ENCODE results near the gene CASP8. TPM values are rescaled to one million over a fixed set of nuclear protein-coding genes. Genes with fewer than 3 reads are reported as not detected.

Gene CASP8
- total and polyA plus RNA-seq, 9 of the 15 experiments (the other 6 are each of a cell fraction or from before 2014, with no cell fraction given), result 10.2 to 31.4 (median 19.4) TPM

DNA sequence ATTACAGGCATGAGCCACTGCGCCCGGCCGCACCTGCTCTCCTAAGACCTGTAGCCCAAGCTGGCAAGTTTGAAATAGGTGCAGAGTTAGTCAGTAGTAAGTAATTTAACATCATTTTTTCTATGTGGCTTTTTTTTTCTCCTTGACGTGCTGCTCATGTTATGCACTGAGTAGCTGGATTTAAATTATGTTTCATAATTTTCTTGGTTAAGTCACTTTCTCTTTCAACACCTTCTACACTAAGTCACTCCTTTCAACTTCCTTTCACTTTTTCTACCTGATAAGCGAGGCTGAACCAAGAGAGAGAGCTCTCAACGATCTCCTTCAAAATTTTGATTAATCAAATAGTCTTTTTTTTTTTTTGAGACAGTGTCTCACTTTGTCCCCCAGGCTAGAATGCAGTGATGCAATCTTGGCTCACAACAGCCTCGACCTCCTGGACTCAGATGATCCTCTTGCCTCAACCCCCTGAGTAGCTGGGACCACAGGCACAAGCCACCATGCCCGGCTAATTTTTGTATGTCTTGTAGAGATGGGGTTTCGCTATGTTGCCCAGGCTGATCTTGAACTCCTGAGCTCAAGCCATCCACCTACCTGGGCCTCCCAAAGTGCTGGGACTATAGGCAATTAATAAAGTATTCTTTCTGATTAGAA lies 13.1 kb downstream of the CASP8 start:
- CTCF ChIA-PET (ENCODE audit: low intra/inter-chr PET ratio), result no interaction called here
- H3K36me3 ChIP-seq (ENCODE audit: control insufficient read depth, insufficient read depth, low read length), result peaks cover 74% of the 10 kb centered on the region; the same call in 2 of the 3 replicates
- peaks cover 0 to 8% of the 10 kb centered on the region in 2 experiments; a peak in 3 of 5 replicates for H3K4me1 ChIP-seq (replicated peaks in 1 of 2; ENCODE audit: control insufficient read depth in 2 of 2, insufficient read depth in 2 of 2, low read length in 2 of 2)
- BruUV-seq (replicated peaks), result no TSS peak
- H3K79me2 ChIP-seq (ENCODE audit: control insufficient read depth, insufficient read depth, low read length), result no peaks in the 10 kb centered on the region
- in situ Hi-C loops (cut with MboI), result no loop called here
- WGBS (ENCODE audit: insufficient coverage, low coverage, missing lambda C conversion rate), result 77% methylated on average over 9 of the region's 9 CpGs
- TF ChIP-seq GATA2 (CRISPR knock-in tag; IDR thresholded peaks at IDR 0.05) (no peak), MAFK (IDR thresholded peaks at IDR 0.05; ENCODE audit: low read length) (no peak), CCNT2 (IDR thresholded peaks at IDR 0.05; ENCODE audit: borderline replicate concordance, extremely low read depth, insufficient read length, low read depth, low read length) (no peak), KLF13 (tag; IDR thresholded peaks at IDR 0.05; ENCODE audit: borderline replicate concordance, low read depth) (no peak), PHB (CRISPR knock-in tag; IDR thresholded peaks at IDR 0.05) (no peak), POLR2AphosphoS5 (IDR thresholded peaks at IDR 0.05; ENCODE audit: control insufficient read depth, insufficient read depth, low read depth, low read length) (no peak), FOXM1 (IDR thresholded peaks at IDR 0.05; ENCODE audit: low read depth) (no peak), FOXM1 (CRISPR knock-in tag; IDR thresholded peaks at IDR 0.05; ENCODE audit: low read depth) (no peak), FOXJ2 (tag; IDR thresholded peaks at IDR 0.05) (no peak), BCOR (IDR thresholded peaks at IDR 0.05) (no peak)
- TF ChIP-seq, protein P1, sequence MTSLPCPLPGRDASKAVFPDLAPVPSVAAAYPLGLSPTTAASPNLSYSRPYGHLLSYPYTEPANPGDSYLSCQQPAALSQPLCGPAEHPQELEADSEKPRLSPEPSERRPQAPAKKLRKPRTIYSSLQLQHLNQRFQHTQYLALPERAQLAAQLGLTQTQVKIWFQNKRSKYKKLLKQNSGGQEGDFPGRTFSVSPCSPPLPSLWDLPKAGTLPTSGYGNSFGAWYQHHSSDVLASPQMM (CRISPR knock-in tag; IDR thresholded peaks at IDR 0.05), result no peak
- TF ChIP-seq, protein P2, sequence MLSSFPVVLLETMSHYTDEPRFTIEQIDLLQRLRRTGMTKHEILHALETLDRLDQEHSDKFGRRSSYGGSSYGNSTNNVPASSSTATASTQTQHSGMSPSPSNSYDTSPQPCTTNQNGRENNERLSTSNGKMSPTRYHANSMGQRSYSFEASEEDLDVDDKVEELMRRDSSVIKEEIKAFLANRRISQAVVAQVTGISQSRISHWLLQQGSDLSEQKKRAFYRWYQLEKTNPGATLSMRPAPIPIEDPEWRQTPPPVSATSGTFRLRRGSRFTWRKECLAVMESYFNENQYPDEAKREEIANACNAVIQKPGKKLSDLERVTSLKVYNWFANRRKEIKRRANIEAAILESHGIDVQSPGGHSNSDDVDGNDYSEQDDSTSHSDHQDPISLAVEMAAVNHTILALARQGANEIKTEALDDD (IDR thresholded peaks at IDR 0.05), result no peak
- TF ChIP-seq, protein P3, sequence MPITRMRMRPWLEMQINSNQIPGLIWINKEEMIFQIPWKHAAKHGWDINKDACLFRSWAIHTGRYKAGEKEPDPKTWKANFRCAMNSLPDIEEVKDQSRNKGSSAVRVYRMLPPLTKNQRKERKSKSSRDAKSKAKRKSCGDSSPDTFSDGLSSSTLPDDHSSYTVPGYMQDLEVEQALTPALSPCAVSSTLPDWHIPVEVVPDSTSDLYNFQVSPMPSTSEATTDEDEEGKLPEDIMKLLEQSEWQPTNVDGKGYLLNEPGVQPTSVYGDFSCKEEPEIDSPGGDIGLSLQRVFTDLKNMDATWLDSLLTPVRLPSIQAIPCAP (CRISPR knock-in tag; IDR thresholded peaks at IDR 0.05; ENCODE audit: borderline replicate concordance), result no peak
- TF ChIP-seq, protein P4, sequence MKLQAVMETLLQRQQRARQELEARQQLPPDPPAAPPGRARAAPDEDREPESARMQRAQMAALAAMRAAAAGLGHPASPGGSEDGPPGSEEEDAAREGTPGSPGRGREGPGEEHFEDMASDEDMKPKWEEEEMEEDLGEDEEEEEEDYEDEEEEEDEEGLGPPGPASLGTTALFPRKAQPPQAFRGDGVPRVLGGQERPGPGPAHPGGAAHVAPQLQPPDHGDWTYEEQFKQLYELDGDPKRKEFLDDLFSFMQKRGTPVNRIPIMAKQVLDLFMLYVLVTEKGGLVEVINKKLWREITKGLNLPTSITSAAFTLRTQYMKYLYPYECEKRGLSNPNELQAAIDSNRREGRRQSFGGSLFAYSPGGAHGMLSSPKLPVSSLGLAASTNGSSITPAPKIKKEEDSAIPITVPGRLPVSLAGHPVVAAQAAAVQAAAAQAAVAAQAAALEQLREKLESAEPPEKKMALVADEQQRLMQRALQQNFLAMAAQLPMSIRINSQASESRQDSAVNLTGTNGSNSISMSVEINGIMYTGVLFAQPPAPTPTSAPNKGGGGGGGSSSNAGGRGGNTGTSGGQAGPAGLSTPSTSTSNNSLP (IDR thresholded peaks at IDR 0.05; ENCODE audit: borderline replicate concordance, low read depth, low read length), result no peak
- H3K27me3 ChIP-seq (ENCODE audit: control insufficient read depth in 2 of 2, insufficient read depth in 2 of 2, low read length in 2 of 2), result no peaks in the 10 kb centered on the region
- FAIRE-seq, result no peak
- no peak overlapping the region for H3K27ac ChIP-seq (ENCODE audit: extremely low read depth, low read depth, low read length)
- no peaks in the 10 kb centered on the region for H3K9me1 ChIP-seq (ENCODE audit: control insufficient read depth, insufficient read depth, low read length)
- POLR2A ChIA-PET, result interaction anchor here (0.6 to 1.2 kb wide), 2 partner anchors 384 to 807 kb away, joined by 3 read pairs; no protein-coding TSS in a partner anchor
- H3K4me2 ChIP-seq (ENCODE audit: insufficient read depth, low read length), result no peak overlapping the region
- intact Hi-C loops (cut with micrococcal nuclease), result no loop called here
- no peaks in the 10 kb centered on the region for H3K9me3 ChIP-seq (replicated peaks; ENCODE audit: control insufficient read depth, insufficient read depth, low read depth, low read length)
- no peak for ATAC-seq
- no peak overlapping the region for H2AFZ ChIP-seq (ENCODE audit: low read depth, low read length)
- DNase-seq (ENCODE audit: extremely low read depth in 1 of 4, low spot score in 3 of 4), result no peak
- no peak overlapping the region for H3K9ac ChIP-seq (ENCODE audit: insufficient read depth in 1 of 2, low read depth in 2 of 2, low read length in 2 of 2)
- H3K4me3 ChIP-seq, result no peak overlapping the region
- H4K20me1 ChIP-seq (replicated peaks; ENCODE audit: control insufficient read depth, insufficient read depth, low read length), result no peaks in the 10 kb centered on the region
